Trophoblast cell (in vitro differentiated cells and primary cell): ENCODE measurements around the gene EPHB1.

Experiments
- DNase-seq, 2 donors: peaks; one replicate each; pipeline ENCODE4 v3.0.0-alpha.2; 2016
- H2AFZ ChIP-seq: 2 replicates; pipeline ENCODE4 v1.6.1; 2013; ENCODE audit warnings: low read length, moderate library complexity, mild to moderate bottlenecking; ENCODE audit not compliant: insufficient read depth, poor library complexity
- H2AK5ac ChIP-seq: 2 replicates; pipeline ENCODE4 v1.6.1; 2013; ENCODE audit warnings: mild to moderate bottlenecking, low read length
- H2BK120ac ChIP-seq: 2 replicates; pipeline ENCODE4 v1.6.1; 2013; ENCODE audit warnings: low read length, mild to moderate bottlenecking, moderate library complexity; ENCODE audit not compliant: insufficient read depth, poor library complexity
- H2BK12ac ChIP-seq: 2 replicates; pipeline ENCODE4 v1.6.1; 2013; ENCODE audit warnings: mild to moderate bottlenecking, low read length, moderate library complexity
- H2BK5ac ChIP-seq: 2 replicates; pipeline ENCODE4 v1.6.1; 2013; ENCODE audit warnings: low read length, low read depth, moderate library complexity, mild to moderate bottlenecking; ENCODE audit not compliant: poor library complexity
- H3K14ac ChIP-seq: 2 replicates; pipeline ENCODE4 v1.6.1; 2013; ENCODE audit warnings: mild to moderate bottlenecking, low read length
- H3K18ac ChIP-seq: 2 replicates; pipeline ENCODE4 v1.6.1; 2013; ENCODE audit warnings: mild to moderate bottlenecking, low read length
- H3K23ac ChIP-seq: 2 replicates; pipeline ENCODE4 v1.6.1; 2013; ENCODE audit warnings: low read length
- H3K27ac ChIP-seq: 2 replicates; pipeline ENCODE4 v1.5.1; 2013; ENCODE audit warnings: low read depth, mild to moderate bottlenecking, inconsistent platforms, low read length, moderate library complexity
- H3K27me3 ChIP-seq: 2 replicates; pipeline ENCODE4 v1.6.1; 2013; ENCODE audit warnings: inconsistent platforms, mild to moderate bottlenecking, low read length, moderate library complexity; ENCODE audit not compliant: insufficient read depth
- H3K36me3 ChIP-seq, 2 experiments: 1 replicate in 1 of 2; 2 replicates in 1 of 2; pipeline ENCODE4 v1.6.1; 2013; ENCODE audit warnings: low read length in 2 of 2, mild to moderate bottlenecking in 2 of 2, moderate library complexity in 1 of 2; ENCODE audit not compliant: insufficient read depth in 2 of 2, control insufficient read depth in 1 of 2
- H3K4ac ChIP-seq: 2 replicates; pipeline ENCODE4 v1.6.1; 2013; ENCODE audit warnings: low read depth, mild to moderate bottlenecking, low read length, moderate library complexity
- H3K4me1 ChIP-seq, 2 experiments: 1 replicate in 1 of 2; 2 replicates in 1 of 2; pipeline ENCODE4 v1.6.1; 2013; ENCODE audit warnings: low read length in 2 of 2, mild to moderate bottlenecking in 2 of 2, moderate library complexity in 1 of 2; ENCODE audit not compliant: insufficient read depth in 2 of 2, control insufficient read depth in 1 of 2
- H3K4me2 ChIP-seq: 2 replicates; pipeline ENCODE4 v1.6.1; 2013; ENCODE audit warnings: inconsistent platforms, mild to moderate bottlenecking, low read length, moderate library complexity
- H3K4me3 ChIP-seq: 2 replicates; pipeline ENCODE4 v1.5.1; 2013; ENCODE audit warnings: mild to moderate bottlenecking, low read depth, low read length, inconsistent platforms
- H3K79me1 ChIP-seq: one replicate; pipeline ENCODE4 v1.6.1; 2013; ENCODE audit warnings: low read length
- H3K79me2 ChIP-seq: 2 replicates; pipeline ENCODE4 v1.6.1; 2013; ENCODE audit warnings: low read length, mild to moderate bottlenecking; ENCODE audit not compliant: control insufficient read depth, insufficient read depth, poor library complexity
- H3K9ac ChIP-seq: 2 replicates; pipeline ENCODE4 v1.6.1; 2013; ENCODE audit warnings: mild to moderate bottlenecking, low read length
- H3K9me3 ChIP-seq: 2 replicates; pipeline ENCODE4 v1.6.1; 2013; ENCODE audit warnings: low read depth, mild to moderate bottlenecking, control low read depth, inconsistent platforms, low read length; ENCODE audit not compliant: insufficient read depth
- H4K12ac ChIP-seq: 2 replicates; pipeline ENCODE4 v1.6.1; 2013; ENCODE audit warnings: low read depth, mild to moderate bottlenecking, low read length, moderate library complexity
- H4K8ac ChIP-seq: 2 replicates; pipeline ENCODE4 v1.6.1; 2013; ENCODE audit warnings: low read depth, mild to moderate bottlenecking, low read length, moderate library complexity
- H4K91ac ChIP-seq: one replicate; pipeline ENCODE4 v1.6.1; 2013; ENCODE audit warnings: low read depth, mild to moderate bottlenecking, low read length, moderate library complexity
- WGBS: extraction: QIAGEN DNeasy Blood & Tissue Kit; methylation state at CpG from one replicate; pipeline ENCODE4 v1.1.7; 2013; ENCODE audit warnings: missing lambda C conversion rate; ENCODE audit not compliant: insufficient read length, insufficient coverage; ENCODE audit errors: extremely low coverage; 5-methylcytosine and 5-hydroxymethylcytosine counted together

Gene EPHB1

GRCh38 chr3:135224815-135225362 lies 429.8 kb downstream of the EPHB1 start:
- H4K12ac ChIP-seq: no peak overlapping the region

GRCh38 chr3:135226057-135226456 lies 431.0 kb downstream of the EPHB1 start:
- H2BK120ac ChIP-seq: no peak overlapping the region
- no peak overlapping the region for H4K91ac ChIP-seq
- no peaks in the 10 kb centered on the region for H3K79me1 ChIP-seq
- no peak overlapping the region for H2AK5ac ChIP-seq
- no peak overlapping the region for H3K14ac ChIP-seq
- no peaks in the 10 kb centered on the region for H3K27me3 ChIP-seq
- H2BK12ac ChIP-seq: no peak overlapping the region
- H2AFZ ChIP-seq: no peak overlapping the region
- H3K4ac ChIP-seq: no peak overlapping the region
- no peak overlapping the region for H3K4me2 ChIP-seq
- H2BK5ac ChIP-seq: no peak overlapping the region
- H3K9me3 ChIP-seq: no peaks in the 10 kb centered on the region
- no peak overlapping the region for H4K12ac ChIP-seq
- no peak overlapping the region for H3K23ac ChIP-seq
- H3K18ac ChIP-seq: no peak overlapping the region
- no peaks in the 10 kb centered on the region for H3K36me3 ChIP-seq
- H3K4me1 ChIP-seq: no peaks in the 10 kb centered on the region
- no peak overlapping the region for H4K8ac ChIP-seq
- no peaks in the 10 kb centered on the region for H3K79me2 ChIP-seq
- H3K4me3 ChIP-seq: no peak overlapping the region
- no peak for DNase-seq
- H3K27ac ChIP-seq: no peak overlapping the region
- WGBS: no CpG with 5 or more reads among the region's 6 CpGs
- H3K9ac ChIP-seq: no peak overlapping the region

More at GRCh38 chr3:135224815-135225362, 429.8 kb downstream of the EPHB1 start:
- no peak overlapping the region for H2BK120ac ChIP-seq
- WGBS: no CpG with 5 or more reads among the region's 5 CpGs
- no peak overlapping the region for H2BK5ac ChIP-seq
- H3K23ac ChIP-seq: no peak overlapping the region
- H3K4me2 ChIP-seq: no peak overlapping the region
- H3K27me3 ChIP-seq: no peaks in the 10 kb centered on the region
- H4K91ac ChIP-seq: no peak overlapping the region
- no peak overlapping the region for H3K18ac ChIP-seq
- no peak overlapping the region for H2AK5ac ChIP-seq
- DNase-seq: no peak
- no peak overlapping the region for H3K4ac ChIP-seq
- H3K27ac ChIP-seq: no peak overlapping the region
- H3K79me2 ChIP-seq: no peaks in the 10 kb centered on the region
- H3K79me1 ChIP-seq: no peaks in the 10 kb centered on the region
- no peak overlapping the region for H4K8ac ChIP-seq
- H2AFZ ChIP-seq: no peak overlapping the region
- H3K14ac ChIP-seq: no peak overlapping the region
- H3K9me3 ChIP-seq: no peaks in the 10 kb centered on the region
- no peak overlapping the region for H3K4me3 ChIP-seq
- no peak overlapping the region for H2BK12ac ChIP-seq
- no peaks in the 10 kb centered on the region for H3K4me1 ChIP-seq
- H3K36me3 ChIP-seq: no peaks in the 10 kb centered on the region
- H3K9ac ChIP-seq: no peak overlapping the region

- H3K4me2 ChIP-seq: no peak overlapping the region
Observed at GRCh38 chr3:135228201-135228600, 433.1 kb downstream of the EPHB1 start.

GRCh38 chr3:135229018-135229495 lies 434.0 kb downstream of the EPHB1 start:
- Histone ChIP-seq H2BK5ac (no peak overlapping the region), H3K18ac (no peak overlapping the region), H3K27ac (no peak overlapping the region), H3K4me3 (no peak overlapping the region), H3K79me1 (no peaks in the 10 kb centered on the region), H3K9ac (no peak overlapping the region), H2AFZ (no peak overlapping the region), H3K14ac (no peak overlapping the region), H4K91ac (no peak overlapping the region), H4K8ac (no peak overlapping the region), H2AK5ac (no peak overlapping the region), H3K79me2 (no peaks in the 10 kb centered on the region), H3K23ac (no peak overlapping the region), H3K27me3 (no peaks in the 10 kb centered on the region), H3K36me3 (no peaks in the 10 kb centered on the region), H2BK120ac (no peak overlapping the region), H3K4me2 (no peak overlapping the region), H3K4me1 (no peaks in the 10 kb centered on the region), H3K9me3 (peaks cover 6% of the 10 kb centered on the region), H2BK12ac (no peak overlapping the region), H4K12ac (no peak overlapping the region), H3K4ac (no peak overlapping the region)
- no CpG with 5 or more reads among the region's 5 CpGs for WGBS
- DNase-seq: no peak

More at GRCh38 chr3:135228201-135228600, 433.1 kb downstream of the EPHB1 start:
- H4K8ac ChIP-seq: no peak overlapping the region
- H3K79me2 ChIP-seq: no peaks in the 10 kb centered on the region
- H2BK120ac ChIP-seq: no peak overlapping the region
- no peak for DNase-seq
- H4K12ac ChIP-seq: no peak overlapping the region
- H3K18ac ChIP-seq: no peak overlapping the region
- no peak overlapping the region for H2AK5ac ChIP-seq
- no peaks in the 10 kb centered on the region for H3K27me3 ChIP-seq
- no peak overlapping the region for H3K9ac ChIP-seq
- no CpG with 5 or more reads among the region's 3 CpGs for WGBS
- no peaks in the 10 kb centered on the region for H3K79me1 ChIP-seq
- H2AFZ ChIP-seq: no peak overlapping the region
- H3K4me3 ChIP-seq: no peak overlapping the region
- no peak overlapping the region for H3K27ac ChIP-seq
- no peaks in the 10 kb centered on the region for H3K36me3 ChIP-seq
- H2BK12ac ChIP-seq: no peak overlapping the region
- no peak overlapping the region for H2BK5ac ChIP-seq
- peaks cover under 1% of the 10 kb centered on the region for H3K9me3 ChIP-seq
- no peak overlapping the region for H3K23ac ChIP-seq
- H3K4ac ChIP-seq: no peak overlapping the region
- no peak overlapping the region for H3K14ac ChIP-seq
- no peaks in the 10 kb centered on the region for H3K4me1 ChIP-seq
- no peak overlapping the region for H4K91ac ChIP-seq
